NCI-H69 (cell line): ENCODE results near the gene ENPP5.
"Not testable (repeated sequence)": the region's sequence is repeated elsewhere in the genome, so short reads cannot be mapped to it uniquely, and the experiment has no call there.

Experiments used
- DNase-seq: peaks from one replicate; lab custom pipeline; 2025; lab: John Stamatoyannopoulos, UW

Gene ENPP5

DNA sequence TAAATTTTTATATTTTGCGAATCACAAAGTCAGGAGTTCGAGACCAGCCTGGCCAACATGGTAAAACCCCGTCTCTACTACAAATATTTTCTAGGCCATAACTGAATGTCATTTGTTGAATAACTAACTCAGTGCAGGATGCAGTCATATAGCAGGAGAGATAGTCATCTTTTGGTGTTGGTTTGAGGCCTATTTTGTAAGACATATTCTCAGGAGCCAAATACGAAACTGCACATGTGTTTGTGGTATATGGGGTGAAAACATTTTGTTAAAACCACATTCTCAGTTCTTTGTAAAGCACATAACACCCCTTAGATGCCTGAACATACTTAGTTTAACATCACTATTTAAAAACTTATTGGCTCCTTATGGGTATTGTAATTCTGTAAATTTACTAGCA is 4.7 kb upstream of the ENPP5 start:
- no peak for DNase-seq

DNA sequence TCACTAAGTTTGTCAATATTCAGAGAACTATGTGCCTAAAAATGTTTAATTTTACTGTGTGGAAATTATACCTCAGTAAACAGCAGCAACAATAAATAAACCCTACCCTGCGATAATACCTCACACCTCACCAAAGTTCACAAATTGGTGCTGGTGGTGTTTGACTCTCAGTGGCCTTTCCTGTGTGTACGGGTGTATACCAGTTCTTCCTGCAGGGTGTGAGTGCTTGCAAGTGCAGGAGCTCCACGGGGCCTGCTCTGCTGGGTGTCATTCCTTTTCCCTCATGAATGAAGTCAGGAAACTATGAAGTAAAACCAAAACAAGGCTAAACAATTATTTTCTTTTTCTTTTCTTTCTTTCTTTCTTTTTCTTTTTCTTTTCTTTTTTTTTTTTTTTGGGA is 4.1 kb upstream of the ENPP5 start:
- DNase-seq, result no peak

DNA sequence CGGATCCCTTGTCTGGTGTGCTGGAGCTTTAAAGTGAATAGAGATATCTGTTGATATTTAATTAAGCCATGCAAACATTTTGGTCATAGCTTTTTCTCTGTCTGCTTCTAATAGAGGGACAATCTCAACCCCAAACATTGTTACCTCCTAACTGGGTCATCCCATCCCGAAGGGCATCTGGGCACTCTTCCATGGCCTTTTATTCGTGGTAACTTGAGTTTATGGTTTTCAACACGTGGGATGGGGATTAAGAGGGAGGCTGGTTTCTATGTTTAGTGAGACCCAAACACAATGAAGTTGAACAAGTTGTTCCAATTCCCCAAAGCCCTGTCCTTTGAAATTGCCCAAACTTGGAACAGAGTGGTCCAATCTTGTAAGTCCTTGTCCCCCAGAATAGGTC is 1.4 kb upstream of the ENPP5 start:
- DNase-seq, result no peak

DNA sequence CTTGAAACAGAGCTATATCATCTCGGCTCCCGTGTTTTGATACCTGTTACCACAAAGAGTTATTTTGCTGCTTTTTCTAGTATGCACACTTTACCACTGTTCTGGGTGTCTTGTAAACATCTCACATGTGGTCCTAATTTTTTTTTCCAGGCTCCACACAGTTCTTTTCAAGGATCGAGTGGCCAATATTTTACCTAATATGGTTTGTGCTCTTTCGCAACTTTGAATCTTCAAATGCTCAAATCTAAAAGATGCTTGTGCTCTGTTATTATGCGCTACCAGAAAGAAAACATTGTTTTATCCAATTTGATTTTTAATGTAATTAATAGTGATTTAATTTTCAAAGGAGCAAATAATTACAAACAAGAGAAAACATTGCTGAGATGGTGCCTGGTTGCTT is 10.7 kb downstream of the ENPP5 start:
- DNase-seq, result no peak

DNA sequence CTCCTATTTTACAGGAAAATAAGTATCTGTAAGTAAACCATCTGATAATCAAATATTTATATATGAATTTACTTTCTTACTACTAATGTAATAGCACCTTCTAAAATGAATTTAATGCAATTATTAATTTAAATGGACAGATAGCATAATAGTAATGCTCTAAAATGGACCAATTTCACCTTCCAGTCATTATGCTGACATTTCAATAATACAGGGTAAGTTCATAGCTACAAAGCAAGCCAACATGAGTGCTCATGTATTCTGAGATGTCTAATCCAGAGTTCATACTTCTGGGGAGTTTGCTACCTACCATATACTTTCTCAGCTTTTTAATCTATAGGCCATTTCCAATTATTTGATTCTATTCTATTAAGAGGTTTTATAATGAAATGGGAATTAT is 11.6 kb downstream of the ENPP5 start:
- no peak for DNase-seq

DNA sequence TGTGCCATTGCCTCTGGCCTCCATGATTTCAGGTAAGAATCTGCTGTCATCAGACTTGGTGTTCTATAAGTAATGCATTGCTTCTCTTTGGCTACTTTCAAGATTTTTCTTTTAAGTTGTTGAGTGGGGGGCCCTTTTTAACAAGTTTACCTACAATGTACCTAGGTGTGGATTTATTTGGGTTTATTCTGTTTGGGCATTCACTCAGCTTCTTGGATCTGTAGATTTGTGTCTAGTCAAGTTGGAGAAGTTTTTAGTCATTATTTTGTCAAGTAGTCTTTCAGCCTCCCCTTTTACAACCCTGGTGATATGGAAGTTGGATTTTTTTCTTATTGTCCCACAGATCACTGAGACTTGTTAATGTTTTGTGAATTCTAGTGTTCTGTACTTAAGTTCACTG is 14.1 kb downstream of the ENPP5 start:
- no peak for DNase-seq

DNA sequence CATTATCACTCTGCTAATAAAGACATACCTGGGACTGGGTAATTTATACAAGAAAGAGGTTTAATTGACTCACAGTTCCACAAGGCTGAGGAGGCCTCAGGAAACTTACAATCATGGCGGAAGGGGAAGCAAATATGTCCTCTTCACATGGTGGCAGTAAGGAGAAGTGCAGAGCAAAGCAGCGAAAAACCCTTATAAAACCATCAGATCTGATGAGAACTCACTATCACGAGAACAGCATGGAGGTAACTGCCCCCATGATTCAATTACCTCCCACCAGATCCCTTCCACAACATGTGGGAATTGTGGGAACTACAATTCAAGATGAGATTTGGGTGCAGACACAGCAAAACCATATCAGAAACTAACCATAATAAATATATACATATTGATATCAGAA is 21.7 kb downstream of the ENPP5 start:
- DNase-seq, result not testable (repeated sequence)

DNA sequence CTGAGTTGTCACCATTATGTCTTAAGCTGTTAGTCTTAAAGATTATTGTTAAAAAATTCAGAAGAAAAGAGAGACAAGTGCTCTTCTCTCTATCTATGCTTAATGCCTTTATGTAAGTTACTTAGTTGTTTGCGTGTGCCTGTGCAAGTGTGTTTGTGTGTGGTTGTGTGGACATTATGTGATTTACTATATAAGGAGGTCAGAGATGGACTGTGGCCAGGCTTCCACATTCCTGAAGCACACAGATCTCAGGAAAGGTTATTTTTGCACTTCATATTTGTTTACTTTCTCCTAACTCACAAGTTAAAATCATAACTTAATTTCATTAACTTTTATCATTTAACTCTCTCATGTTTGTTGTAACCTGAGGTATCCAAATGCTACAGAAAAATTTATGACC is 26.5 kb downstream of the ENPP5 start:
- no peak for DNase-seq

DNA sequence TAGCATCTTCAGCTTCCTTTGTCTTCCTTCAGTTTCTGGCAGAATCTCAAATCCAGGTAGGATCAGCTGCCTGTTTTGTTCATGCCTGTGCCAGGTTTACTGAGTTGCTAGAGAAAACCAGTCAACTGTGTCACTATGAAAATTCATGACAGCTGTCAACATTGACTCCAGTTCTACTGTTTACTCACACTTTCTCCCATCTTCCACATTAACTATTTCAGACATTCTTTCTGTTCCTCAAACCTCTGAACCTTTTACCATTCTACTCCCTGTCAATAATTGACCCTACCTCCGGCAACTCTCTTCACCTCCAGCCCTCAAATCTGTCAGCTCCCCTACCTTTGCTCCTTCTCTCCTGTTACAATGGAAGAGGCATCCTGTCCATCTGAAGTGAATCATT is 32.5 kb downstream of the ENPP5 start:
- DNase-seq, result peak; percentile 69

DNA sequence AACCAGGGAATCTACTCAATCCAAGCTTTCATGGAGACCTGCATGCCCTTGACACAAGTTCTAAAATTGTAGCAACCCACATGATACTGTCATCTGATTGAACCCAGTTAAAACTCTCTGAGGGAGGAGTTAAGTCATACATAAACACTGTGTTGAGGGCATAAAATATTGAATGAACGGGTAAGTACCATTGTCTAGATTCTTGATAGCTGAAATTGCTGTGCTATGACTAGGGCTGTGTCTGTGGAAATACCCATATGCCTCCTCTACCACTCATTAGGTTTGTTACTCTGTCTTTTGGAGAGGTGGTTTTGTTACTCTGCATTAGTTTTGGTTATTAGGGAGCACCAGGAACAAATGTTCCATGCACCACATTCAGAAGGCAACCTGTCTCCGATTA is 33.4 kb downstream of the ENPP5 start:
- DNase-seq, result no peak

DNA sequence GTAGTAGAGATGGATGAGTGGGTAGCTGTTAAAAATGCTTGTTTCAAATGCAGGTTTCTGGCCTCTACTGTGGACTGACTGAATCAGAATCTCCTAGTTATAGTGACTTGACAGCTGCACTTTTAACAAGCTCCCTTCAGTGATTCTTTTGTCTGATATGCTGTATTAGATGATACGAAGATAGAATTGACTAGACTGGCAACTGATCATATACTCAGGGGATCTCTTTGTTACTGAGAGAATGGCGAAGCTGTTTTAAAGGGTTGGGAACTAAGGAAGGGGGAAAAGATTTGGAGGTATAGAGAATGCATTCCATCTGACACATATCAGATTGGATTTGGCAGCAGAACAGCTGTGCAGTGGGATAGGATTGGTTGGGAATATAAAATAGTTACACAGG is 33.9 kb downstream of the ENPP5 start:
- no peak for DNase-seq

DNA sequence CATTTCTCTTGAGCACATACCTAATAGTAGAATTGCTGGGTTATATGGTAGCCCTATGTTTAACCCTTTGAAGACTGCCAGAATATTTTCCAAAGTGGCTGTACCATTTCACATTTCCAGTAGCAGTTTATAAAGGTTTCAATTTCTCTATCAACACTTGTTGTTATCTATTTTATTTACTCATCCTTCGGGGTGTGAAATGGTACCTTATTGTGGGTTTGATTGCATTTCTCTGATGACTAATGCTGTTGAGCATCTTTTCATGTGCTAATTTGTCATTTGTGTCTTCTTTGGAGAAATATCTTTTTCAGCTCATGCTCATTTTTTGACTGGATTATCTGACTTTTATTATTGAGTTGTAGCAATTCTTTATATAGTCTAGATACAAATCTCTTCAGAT is 35.6 kb downstream of the ENPP5 start:
- no peak for DNase-seq

DNA sequence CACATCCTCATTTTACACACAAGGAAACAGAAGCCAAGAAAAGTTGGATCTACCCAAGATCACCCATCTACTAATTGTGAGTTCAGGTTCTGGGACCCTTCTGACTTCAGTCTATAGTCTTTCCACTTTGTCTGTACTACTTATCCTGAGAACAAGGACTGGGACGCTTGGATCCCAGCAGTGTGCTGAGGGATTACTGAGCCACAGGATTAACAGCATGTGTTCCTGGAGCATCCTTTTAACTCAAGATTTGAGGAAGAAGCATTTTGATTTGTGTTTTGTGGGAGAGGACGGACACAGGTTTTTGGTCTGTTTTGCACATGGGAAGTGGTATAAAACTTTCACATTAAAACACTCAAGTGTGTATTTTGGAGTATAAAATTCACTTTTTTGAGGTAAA is 36.6 kb downstream of the ENPP5 start:
- no peak for DNase-seq

DNA sequence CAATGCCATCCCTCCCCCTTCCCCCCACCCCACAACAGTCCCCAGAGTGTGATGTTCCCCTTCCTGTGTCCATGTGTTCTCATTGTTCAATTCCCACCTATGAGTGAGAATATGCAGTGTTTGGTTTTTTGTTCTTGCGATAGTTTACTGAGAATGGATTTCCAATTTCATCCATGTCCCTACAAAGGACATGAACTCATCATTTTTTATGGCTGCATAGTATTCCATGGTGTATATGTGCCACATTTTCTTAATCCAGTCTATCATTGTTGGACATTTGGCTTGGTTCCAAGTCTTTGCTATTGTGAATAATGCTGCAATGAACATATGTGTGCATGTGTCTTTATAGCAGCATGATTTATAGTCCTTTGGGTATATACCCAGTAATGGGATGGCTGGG is 39.5 kb downstream of the ENPP5 start:
- DNase-seq, result not testable (repeated sequence)

DNA sequence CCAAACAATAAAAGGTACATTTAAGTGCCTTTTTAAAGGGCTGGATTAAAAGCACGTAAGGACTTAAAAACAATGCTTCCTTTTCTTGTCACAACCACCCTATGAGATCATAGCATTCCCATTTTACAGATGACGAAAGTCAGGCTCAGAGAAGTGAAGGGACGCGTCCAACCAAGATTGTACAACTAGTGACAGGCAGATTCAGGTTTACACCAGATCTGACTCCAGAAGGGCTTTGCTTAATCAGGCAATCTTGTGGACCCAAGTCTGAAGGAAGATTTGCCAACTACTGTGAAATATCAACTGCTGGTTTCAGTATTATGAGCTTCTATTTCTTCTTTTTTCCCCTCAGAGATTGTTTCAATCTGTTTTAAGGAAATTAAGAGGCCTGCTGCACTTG is 40.1 kb downstream of the ENPP5 start:
- DNase-seq, result peak; percentile 52

DNA sequence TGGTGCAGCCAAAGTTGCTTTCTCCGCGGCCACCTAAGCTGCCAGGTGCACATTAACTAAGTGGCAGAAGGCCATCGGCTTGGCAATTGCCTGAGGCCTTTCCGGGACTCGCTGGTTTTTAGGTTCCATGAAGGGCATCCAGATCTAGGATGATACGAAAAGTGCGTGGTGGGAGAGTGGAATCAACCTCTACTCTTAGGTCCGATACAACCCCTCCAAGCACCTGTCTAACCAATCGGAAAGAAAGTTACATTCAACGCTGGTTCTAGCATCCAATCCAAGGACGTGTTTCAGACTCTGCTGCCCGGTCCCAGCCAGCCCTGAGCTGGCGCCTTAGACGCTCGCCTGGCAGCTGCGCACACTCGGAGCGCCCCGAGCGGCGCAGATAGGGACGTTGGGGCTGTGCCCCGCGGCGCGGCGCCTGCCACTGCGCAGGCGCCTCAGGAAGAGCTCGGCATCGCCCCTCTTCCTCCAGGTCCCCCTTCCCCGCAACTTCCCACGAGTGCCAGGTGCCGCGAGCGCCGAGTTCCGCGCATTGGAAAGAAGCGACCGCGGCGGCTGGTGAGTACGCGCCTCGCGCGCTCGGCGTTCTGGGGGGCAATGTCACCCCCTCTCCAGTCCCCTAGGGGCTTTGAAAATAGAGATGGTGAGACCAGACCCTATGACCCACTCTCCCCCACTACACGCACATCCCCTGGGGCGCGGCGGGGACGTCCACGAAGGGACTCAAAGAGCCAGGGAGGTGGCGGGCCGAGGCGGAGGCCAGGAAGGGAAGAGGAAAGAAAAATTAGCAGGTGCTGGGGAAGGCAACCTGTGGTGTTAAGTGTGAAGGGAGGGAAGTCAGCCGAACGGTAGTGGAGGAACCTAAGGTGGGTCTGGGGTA is 40.9 kb downstream of the ENPP5 start, which contains the start of gene ENPP4:
Gene ENPP4 (plus strand): TSS at position 361 of the 883 bp plus-strand sequence. CDS start 9,595 bp downstream, outside the sequence.
- peak; percentile 98 for DNase-seq

DNA sequence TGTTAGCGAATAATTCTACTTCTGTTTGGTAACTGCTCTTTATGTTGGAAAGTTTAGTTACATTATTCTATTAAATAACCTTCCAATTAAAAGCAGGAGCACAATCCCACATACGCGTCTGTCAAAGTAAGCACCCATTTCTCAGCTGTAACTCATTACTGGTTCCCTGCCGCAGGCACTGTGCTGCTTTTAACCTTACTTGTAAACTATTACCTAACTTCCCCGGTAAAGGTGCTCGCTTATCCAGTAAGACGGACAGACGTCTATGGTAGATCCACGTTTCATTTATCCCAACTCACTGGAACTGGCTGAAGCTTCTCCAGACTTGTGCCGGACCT is 41.5 kb downstream of the ENPP5 start:
- DNase-seq, result no peak

DNA sequence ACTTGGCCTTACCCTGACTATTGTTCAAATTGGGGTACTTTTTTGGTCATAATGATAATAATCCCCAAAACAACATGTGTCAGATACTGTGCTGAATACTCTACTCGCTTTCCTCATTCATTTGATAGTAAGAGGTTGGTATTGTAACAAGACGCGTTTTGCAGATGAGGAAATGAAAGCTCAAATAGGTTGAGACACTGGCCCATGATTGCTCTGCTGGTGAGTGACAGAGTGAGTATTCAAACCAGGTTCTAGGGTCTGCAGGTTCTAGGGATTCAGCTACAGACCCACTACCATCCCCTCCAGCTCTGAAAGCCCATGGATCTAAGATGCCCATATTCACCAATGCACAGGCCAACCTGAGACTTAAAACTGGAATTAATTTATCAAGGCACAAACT is 42.3 kb downstream of the ENPP5 start:
- DNase-seq, result peak; percentile 31

DNA sequence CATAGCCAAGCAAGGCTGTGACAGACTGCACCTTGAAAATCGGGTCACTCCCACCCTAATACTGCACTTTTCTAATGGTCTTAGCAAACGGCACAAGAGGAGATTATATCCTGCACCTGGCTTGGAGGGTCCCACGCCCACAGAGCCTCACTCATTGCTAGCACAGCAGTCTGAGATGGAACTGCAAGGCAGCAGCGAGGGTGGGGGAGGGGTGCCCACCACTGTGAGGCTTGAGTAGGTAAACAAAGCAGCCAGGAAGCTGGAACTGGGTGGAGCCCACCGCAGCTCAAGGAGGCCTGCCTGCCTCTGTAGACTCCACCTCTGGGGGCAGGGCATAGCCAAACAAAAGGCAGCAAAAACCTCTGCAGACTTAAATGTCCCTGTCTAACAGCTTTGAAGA is 51.1 kb downstream of the ENPP5 start:
- not testable (repeated sequence) for DNase-seq

DNA sequence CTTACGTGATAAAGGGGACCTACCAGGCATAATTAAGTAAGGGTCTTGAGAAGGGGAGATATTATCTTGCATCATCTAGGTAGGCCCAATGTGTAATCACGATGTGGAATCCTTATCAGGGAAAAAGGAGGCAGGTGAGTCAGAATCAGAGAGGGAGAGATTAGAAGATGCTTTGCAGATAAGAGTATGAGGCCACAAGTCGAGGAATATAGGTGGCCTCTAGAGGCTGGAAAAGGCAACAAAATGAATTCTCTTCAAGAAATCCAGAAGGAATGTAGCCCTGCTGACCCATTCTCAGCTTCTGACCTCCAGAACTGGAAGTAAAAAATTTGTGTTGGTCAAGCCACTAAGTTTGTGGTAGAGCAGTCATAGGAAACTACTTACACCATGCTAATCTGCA is 51.9 kb downstream of the ENPP5 start:
- DNase-seq, result no peak

DNA sequence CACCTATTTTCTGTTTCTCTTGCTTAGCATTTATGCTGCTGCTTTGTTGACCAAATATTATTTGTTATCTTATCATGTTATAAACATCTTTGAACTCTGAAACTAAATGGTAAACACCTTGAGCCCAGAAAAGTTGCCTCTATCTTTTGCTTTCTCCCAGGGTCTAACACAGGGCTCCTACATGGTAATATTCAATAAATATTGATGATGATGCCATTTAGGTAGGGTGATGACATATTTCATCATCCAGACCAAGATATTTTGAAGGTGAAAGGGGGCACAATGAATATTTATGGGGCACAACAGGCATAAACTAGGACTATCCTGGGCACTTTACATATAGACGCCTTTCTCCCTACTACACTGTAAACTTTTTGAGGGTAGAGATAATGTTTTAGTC is 52.6 kb downstream of the ENPP5 start:
- DNase-seq, result no peak

DNA sequence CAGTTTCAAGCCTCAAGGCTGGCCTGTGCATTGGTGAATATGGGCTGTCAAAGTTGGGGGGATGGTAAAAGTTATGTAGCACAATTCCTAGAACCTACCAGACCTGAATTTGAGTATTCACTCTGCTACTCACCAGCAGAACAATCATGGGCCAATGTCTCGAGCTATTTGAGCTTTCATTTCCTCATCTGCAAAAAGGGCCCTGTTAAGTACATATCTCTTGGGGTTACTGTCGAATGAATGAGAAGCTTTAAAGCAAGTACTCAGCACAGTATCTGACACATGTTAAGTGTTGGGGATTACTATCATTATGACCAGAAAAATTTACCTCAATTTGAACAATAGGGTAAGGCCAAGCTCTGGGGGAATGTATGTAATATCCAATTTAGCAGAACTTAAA is 54.5 kb downstream of the ENPP5 start:
- no peak for DNase-seq

DNA sequence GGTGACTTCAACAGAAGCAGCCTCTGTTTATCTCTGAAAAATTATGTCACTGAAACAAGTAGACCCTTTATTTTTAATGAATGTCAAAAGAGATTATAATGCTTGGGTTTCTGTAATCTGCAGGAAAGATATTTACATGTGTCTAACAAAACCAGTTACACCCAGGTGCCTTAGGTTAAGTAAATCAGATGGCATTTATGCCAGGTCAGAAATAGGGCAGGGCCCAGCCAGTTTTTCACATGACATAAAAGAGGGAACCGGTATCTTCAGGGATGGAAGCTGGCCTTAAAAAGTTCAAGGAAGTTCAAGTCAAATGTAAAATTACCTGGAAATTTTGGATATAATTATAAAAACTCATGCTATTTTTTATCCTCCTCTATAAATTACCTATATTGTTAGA is 55.1 kb downstream of the ENPP5 start:
- no peak for DNase-seq

DNA sequence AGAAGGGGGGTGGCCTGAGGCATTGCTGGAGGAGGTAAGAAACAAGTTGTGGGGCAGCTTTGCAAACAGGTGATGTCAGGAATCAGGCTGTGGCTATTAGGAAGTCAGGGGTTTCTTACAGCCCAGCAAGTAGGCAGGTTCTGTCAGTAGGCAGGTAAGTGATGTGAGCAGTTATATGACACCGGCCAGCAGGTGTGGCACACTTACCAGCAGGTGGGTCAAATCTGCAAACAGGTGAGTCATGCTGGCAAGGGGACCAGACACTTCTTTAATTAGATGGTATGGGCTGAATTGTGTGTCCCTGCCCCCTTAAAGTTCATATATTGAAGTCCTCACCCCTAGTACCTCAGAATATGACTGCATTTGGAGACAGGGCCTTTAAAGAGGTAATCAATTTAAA is 57.4 kb downstream of the ENPP5 start:
- peak; percentile 96 for DNase-seq
